Measurements from ENCODE around the gene C17orf50. TPM values are rescaled to one million over a fixed set of nuclear protein-coding genes. Genes with fewer than 3 reads are reported as not detected.

The C17orf50 gene
- total and polyA plus RNA-seq, 2 donors from 2014 or later = 0.41 TPM; not detected in 1

DNA sequence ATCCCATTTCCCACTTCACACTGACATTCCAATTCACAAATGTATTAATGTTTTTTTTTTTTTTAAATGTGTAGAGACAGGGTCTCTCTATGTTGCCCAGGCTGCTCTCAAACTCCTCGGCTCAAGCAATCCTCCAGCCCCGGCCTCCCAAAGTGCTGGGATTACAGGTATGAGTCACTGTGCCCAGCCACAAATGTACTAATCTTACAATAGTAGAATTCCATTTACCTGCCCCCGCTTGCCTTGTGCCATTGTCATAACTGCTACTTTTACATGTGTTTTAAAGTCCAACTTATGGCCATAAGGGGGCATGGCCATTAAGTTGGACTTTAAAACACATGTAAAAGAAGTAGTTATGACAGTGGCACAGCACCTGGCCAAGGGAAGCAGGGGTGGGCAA is 30.2 kb downstream of the C17orf50 start:
- DNase-seq = peak in 1 of 5 donors; percentile 7
- Histone ChIP-seq H3K9me3 (ENCODE audit: control insufficient read depth in 2 of 3, insufficient read depth in 1 of 3, low read length in 3 of 3) (no peaks in the 10 kb centered on the region), H3K27me3 (ENCODE audit: control insufficient read depth, insufficient read depth, low read length) (peaks cover 14% of the 10 kb centered on the region), H3K4me3 (ENCODE audit: low read length in 3 of 3) (no peak overlapping the region), H3K36me3 (ENCODE audit: control insufficient read depth in 2 of 3, insufficient read depth in 3 of 3, low read length in 3 of 3) (no peaks in the 10 kb centered on the region), H3K4me1 (ENCODE audit: control insufficient read depth in 2 of 3, insufficient read depth in 2 of 3, low read depth in 1 of 3, low read length in 3 of 3) (peaks cover 0 to 7% (median 3%) of the 10 kb centered on the region in 3 donors), H3K9ac (ENCODE audit: low read length in 3 of 3) (no peak overlapping the region), H3K27ac (ENCODE audit: low read depth in 2 of 2, low read length in 2 of 2) (no peak overlapping the region)
- no peak for FAIRE-seq
- TF ChIP-seq, protein P1, sequence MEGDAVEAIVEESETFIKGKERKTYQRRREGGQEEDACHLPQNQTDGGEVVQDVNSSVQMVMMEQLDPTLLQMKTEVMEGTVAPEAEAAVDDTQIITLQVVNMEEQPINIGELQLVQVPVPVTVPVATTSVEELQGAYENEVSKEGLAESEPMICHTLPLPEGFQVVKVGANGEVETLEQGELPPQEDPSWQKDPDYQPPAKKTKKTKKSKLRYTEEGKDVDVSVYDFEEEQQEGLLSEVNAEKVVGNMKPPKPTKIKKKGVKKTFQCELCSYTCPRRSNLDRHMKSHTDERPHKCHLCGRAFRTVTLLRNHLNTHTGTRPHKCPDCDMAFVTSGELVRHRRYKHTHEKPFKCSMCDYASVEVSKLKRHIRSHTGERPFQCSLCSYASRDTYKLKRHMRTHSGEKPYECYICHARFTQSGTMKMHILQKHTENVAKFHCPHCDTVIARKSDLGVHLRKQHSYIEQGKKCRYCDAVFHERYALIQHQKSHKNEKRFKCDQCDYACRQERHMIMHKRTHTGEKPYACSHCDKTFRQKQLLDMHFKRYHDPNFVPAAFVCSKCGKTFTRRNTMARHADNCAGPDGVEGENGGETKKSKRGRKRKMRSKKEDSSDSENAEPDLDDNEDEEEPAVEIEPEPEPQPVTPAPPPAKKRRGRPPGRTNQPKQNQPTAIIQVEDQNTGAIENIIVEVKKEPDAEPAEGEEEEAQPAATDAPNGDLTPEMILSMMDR (IDR thresholded peaks at IDR 0.05; ENCODE audit: borderline replicate concordance, extremely low read depth, insufficient read depth) = no peak
- intact Hi-C loops (cut with DNase I) = no loop called here

DNA sequence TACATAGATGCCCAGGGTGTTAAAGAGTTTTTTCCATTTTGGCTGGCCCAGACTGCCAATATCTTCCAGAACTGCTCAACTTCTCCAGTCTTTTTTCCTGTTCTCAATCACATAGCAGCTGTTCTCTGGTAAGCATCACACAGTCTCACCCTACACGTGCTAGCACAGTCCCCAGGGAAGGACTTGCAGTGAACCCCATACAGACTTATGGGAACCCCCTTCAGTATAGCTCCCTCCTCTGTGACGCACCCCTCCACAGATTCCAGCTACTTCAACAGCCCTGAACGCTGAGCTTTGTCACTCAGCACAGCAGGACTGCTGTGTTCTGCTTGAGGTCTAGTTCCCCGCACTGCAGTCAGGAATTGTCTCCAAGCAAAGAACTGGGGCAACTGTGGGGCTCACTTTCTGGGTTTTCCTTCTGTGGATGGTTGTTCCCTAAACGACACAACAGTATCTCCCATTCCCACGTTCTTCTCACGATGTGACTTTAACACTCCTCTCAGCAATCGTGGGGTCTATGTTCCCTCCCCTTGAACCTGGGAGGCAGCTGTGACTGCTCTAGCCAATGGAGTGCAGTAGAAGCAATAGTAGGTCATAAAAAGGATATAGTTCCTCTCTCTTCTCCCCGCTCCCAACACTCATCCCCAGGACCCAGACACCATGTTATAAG is 31.1 kb downstream of the C17orf50 start:
- TF ChIP-seq, protein P1 (IDR thresholded peaks at IDR 0.05; ENCODE audit: borderline replicate concordance, extremely low read depth, insufficient read depth) = no peak
- intact Hi-C loops (cut with DNase I) = no loop called here
- peaks cover 0 to 7% (median 3%) of the 10 kb centered on the region in 3 donors for H3K4me1 ChIP-seq (ENCODE audit: control insufficient read depth in 2 of 3, insufficient read depth in 2 of 3, low read depth in 1 of 3, low read length in 3 of 3)
- no peak overlapping the region for H3K4me3 ChIP-seq (ENCODE audit: low read length in 3 of 3)
- DNase-seq (peak in 1 of 5 donors; percentile 15), FAIRE-seq (no peak)
- no peak overlapping the region for H3K27ac ChIP-seq (ENCODE audit: low read depth in 2 of 2, low read length in 2 of 2)
- no peak overlapping the region for H3K9ac ChIP-seq (ENCODE audit: low read length in 3 of 3)
- H3K36me3 ChIP-seq (ENCODE audit: control insufficient read depth in 2 of 3, insufficient read depth in 3 of 3, low read length in 3 of 3) = no peaks in the 10 kb centered on the region
- peaks cover 20% of the 10 kb centered on the region for H3K27me3 ChIP-seq (ENCODE audit: control insufficient read depth, insufficient read depth, low read length)
- H3K9me3 ChIP-seq (ENCODE audit: control insufficient read depth in 2 of 3, insufficient read depth in 1 of 3, low read length in 3 of 3) = no peaks in the 10 kb centered on the region

GRCh38 chr17:35793257-35793656 is 32.6 kb downstream of the C17orf50 start:
- H3K9me3 ChIP-seq (ENCODE audit: control insufficient read depth in 2 of 3, insufficient read depth in 1 of 3, low read length in 3 of 3) = no peaks in the 10 kb centered on the region
- intact Hi-C loops (cut with DNase I) = no loop called here
- no peak overlapping the region for H3K4me3 ChIP-seq (ENCODE audit: low read length in 3 of 3)
- no peak overlapping the region for H3K9ac ChIP-seq (ENCODE audit: low read length in 3 of 3)
- DNase-seq (peak in 1 of 5 donors; percentile 9), FAIRE-seq (no peak)
- H3K27ac ChIP-seq (ENCODE audit: low read depth in 2 of 2, low read length in 2 of 2) = no peak overlapping the region
- no peaks in the 10 kb centered on the region for H3K36me3 ChIP-seq (ENCODE audit: control insufficient read depth in 2 of 3, insufficient read depth in 3 of 3, low read length in 3 of 3)
- H3K4me1 ChIP-seq (ENCODE audit: control insufficient read depth in 2 of 3, insufficient read depth in 2 of 3, low read depth in 1 of 3, low read length in 3 of 3) = peaks cover 0 to 7% (median 3%) of the 10 kb centered on the region in 3 donors
- TF ChIP-seq, protein P1 (IDR thresholded peaks at IDR 0.05; ENCODE audit: borderline replicate concordance, extremely low read depth, insufficient read depth) = no peak
- peaks cover 20% of the 10 kb centered on the region for H3K27me3 ChIP-seq (ENCODE audit: control insufficient read depth, insufficient read depth, low read length)
